Colonic mucosa (tissue), 4 donors: ENCODE data around the gene LRRC37A3. TPM values are rescaled to one million over a fixed set of nuclear protein-coding genes. Genes with fewer than 3 reads are reported as not detected.
A peak's percentile ranks its signal among the peaks of the same experiment; 100 is the strongest.
"Not testable (repeated sequence)": the region's sequence is repeated elsewhere in the genome, so short reads cannot be mapped to it uniquely, and the experiment has no call there.

Experiments used
- DNase-seq: peaks from one replicate; pipeline ENCODE4 v3.0.0-alpha.2; 2020
- H3K27ac ChIP-seq: fragments of 200-600 bp; one replicate; pipeline ENCODE4 v1.8.0; 2021
- H3K27me3 ChIP-seq: fragments of 200-600 bp; one replicate; pipeline ENCODE4 v1.8.0; 2021
- H3K36me3 ChIP-seq: fragments of 200-600 bp; one replicate; pipeline ENCODE4 v1.8.0; 2021
- H3K4me1 ChIP-seq: fragments of 200-600 bp; one replicate; pipeline ENCODE4 v1.8.0; 2021; ENCODE audit warnings: mild to moderate bottlenecking
- H3K4me3 ChIP-seq: fragments of 200-600 bp; one replicate; pipeline ENCODE4 v1.8.0; 2021
- H3K9ac ChIP-seq, 2 donors: one replicate each; pipeline ENCODE4 v1.7.0; 2013; ENCODE audit warnings: control low read depth in 2 of 2, low read depth in 2 of 2, low read length in 2 of 2
- H3K9me3 ChIP-seq: fragments of 200-600 bp; one replicate; pipeline ENCODE4 v1.8.0; 2021
- intact Hi-C: fragments of 100-400 bp; cut with DNase I; formaldehyde crosslinking; loops from one replicate; pipeline ENCODE4 v1.14.1; 2022
- total RNA-seq, 2 donors: library from RNA; stranded (reverse); fragmentation: NEBNext Ultra II Directional in 1 of 2; extraction: Animal tissue kit (Norgen Biotek cat#: 25700) in 1 of 2; gene quantifications; one replicate each; pipeline ENCODE4 v1.2.1, GENCODE V29; 2021
- TF ChIP-seq, protein P1 (sequence below): fragments of 200-600 bp; IDR thresholded peaks from one replicate; pipeline ENCODE4 v1.8.0; 2022; ENCODE audit warnings: antibody characterized with exemption, mild to moderate bottlenecking
- donor health status: healthy.
- donor health status: DM: no; HTN: no; CAD: no.
- donor health status: DM: no; HTN: no; CAD: no.

Gene LRRC37A3
- 10 to 100 TPM in 1 of 2 donors, 1 to 10 TPM in 1; 5.7 to 17.3 TPM for total RNA-seq

DNA sequence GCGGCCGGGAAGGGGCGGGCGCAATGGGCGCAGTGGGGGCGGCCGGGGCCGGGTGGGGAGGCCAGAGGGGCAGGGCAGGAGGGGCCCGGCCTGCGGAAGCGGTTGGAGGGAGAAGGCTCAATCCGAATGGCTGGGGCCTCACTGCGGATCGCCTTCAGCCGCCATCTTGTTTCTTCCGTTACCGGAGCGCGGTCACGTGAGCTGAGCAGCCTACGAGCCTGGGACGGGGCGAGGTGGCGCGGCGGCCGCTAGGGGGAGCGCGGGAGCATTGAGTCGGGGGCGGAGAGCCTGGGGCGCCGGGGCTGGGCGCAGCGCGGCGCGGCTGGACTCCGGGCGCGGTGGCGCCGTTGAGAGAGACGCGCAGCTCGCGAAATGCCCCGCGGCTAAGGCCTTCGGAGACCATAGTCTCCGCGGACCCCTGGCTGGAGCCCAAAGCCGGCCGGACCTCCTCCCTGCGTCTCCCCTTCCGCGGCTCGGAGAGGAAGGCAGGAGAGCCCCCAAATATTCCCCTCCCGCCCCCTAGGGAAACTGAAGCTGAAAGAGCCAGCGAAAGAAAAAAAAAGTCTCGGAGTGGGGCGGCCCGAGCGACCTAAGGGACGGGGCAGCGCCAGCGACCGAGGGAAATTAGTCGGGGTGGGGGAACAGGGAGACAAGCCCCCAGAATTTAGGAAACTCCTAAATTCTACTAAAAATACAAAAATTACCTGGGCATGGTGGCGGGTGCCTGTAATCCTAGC, at the start of gene LRRC37A3:
TSS of gene LRRC37A3 (minus strand) at position 190 of the 737 bp plus-strand sequence. CDS start 22,221 bp downstream, outside the sequence.
- H3K4me1 ChIP-seq, H3K36me3 ChIP-seq, intact Hi-C loops, H3K27me3 ChIP-seq, H3K9me3 ChIP-seq: not testable (repeated sequence)
- TF ChIP-seq, protein P1, sequence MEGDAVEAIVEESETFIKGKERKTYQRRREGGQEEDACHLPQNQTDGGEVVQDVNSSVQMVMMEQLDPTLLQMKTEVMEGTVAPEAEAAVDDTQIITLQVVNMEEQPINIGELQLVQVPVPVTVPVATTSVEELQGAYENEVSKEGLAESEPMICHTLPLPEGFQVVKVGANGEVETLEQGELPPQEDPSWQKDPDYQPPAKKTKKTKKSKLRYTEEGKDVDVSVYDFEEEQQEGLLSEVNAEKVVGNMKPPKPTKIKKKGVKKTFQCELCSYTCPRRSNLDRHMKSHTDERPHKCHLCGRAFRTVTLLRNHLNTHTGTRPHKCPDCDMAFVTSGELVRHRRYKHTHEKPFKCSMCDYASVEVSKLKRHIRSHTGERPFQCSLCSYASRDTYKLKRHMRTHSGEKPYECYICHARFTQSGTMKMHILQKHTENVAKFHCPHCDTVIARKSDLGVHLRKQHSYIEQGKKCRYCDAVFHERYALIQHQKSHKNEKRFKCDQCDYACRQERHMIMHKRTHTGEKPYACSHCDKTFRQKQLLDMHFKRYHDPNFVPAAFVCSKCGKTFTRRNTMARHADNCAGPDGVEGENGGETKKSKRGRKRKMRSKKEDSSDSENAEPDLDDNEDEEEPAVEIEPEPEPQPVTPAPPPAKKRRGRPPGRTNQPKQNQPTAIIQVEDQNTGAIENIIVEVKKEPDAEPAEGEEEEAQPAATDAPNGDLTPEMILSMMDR = peak; percentile 95
- peak; percentile 100 for DNase-seq
- Histone ChIP-seq H3K4me3 (peak within 1 kb of the TSS; percentile 57), H3K9ac (peak within 1 kb of the TSS; percentile 26 to 86), H3K27ac (peak within 1 kb of the TSS; percentile 93)

DNA sequence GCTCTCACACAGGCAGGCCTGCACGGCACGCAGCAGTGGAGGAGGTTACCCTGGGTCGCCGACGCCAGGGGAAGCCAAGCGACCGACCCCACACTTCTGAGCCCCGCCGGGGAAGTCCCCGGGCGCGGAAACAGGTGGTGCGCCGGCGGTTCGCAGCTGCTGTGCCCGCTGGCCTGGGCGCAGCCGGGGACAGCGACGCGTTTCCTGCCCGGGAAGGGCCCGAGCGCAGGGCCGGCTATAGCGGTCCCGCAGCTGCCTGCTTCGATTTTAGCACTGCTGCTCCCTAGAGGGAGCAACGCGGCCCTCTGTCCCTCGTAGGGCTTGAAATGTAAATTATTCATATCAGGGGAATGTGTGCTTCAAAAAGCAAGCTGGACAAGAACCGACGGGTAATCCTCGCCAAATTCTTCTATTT, 46.6 kb upstream of the LRRC37A3 start:
- H3K9ac ChIP-seq = peak overlapping the region; percentile 29 to 46
- peak overlapping the region; percentile 36 for H3K27ac ChIP-seq
- H3K27me3 ChIP-seq, intact Hi-C loops, H3K4me1 ChIP-seq, H3K36me3 ChIP-seq, H3K9me3 ChIP-seq: not testable (repeated sequence)
- DNase-seq = peak; percentile 63
- peak overlapping the region; percentile 11 for H3K4me3 ChIP-seq

DNA sequence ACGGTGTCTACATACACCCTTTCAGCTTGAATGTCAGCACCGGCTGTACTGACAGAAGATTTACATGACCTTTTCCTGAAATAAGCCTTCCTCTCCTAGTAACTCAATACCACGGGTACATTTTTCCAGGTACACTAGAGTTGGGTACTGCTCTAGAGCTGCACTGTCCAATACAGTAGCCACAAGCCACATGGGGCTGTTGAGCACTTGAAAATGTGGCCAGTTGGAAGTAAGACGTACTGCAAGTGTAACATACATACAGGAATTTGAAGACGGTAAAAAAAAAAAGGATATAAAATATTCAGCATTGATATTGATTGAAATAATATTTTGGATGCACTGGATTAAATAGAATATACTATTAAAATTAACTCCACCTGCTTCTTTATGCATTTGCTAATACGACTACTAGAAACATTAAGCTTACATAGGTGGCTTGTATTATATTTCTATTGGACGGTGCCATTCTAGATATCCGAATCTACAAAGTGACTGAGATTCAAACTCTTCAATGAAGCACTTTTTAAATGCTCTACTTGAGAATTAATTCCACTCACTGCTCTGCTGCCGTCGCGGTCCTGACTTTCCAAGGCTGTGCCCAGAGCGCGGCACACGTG, 46.1 kb upstream of the LRRC37A3 start:
- Histone ChIP-seq H3K27ac (peak overlapping the region; percentile 36), H3K4me3 (peak overlapping the region; percentile 11), H3K9ac (peak overlapping the region in 1 of 2 donors; percentile 29)
- H3K4me1 ChIP-seq, DNase-seq, H3K9me3 ChIP-seq, intact Hi-C loops, H3K36me3 ChIP-seq, H3K27me3 ChIP-seq: not testable (repeated sequence)

DNA sequence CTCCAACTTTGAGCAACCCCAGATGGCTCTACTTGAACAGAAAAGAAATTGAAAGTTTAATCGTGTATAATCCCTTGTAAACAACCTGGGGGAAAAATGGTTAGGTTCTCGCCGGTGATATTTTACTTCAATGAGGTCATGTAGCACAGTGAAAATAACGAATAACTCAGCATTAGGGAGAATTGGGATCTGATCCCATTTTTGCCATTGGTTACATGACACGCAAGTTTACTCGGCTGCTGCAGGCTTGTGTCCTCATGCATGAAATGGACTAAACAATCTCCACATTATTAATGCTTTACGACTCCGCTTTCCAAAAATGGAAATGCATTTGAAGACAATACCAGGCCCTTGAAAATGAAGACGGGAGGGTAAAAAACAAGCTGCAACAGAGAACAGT, 45.5 kb upstream of the LRRC37A3 start:
- intact Hi-C loops = no loop called here

DNA sequence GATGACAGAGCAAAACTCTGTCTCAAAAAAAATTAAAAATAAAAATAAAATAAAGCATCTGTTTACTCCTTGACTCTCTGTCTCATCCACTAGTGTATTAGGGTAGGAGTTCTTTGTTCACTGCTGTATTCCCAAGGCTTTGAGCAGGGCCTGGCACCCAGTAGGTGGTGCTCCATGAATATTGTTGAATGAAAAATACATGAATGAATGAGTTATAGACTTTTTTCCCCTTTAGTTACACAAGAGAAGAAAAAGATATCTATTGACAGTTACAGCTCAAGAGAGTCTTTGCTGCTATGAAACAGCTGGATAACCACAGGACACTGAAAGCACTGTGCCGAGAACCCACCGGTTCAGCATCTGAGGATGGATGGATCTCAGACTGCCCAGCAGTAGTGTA, 44.5 kb upstream of the LRRC37A3 start:
- H3K36me3 ChIP-seq, H3K9ac ChIP-seq, DNase-seq, H3K27ac ChIP-seq, intact Hi-C loops, H3K9me3 ChIP-seq, H3K4me3 ChIP-seq, H3K4me1 ChIP-seq, H3K27me3 ChIP-seq: not testable (repeated sequence)

More for the DNA sequence above, 45.5 kb upstream of the LRRC37A3 start:
- no peak overlapping the region for H3K9ac ChIP-seq
- no peaks in the 10 kb centered on the region for H3K36me3 ChIP-seq
- no peak for DNase-seq
- H3K27ac ChIP-seq = no peak overlapping the region
- H3K9me3 ChIP-seq = no peaks in the 10 kb centered on the region
- H3K4me1 ChIP-seq = peaks cover 3% of the 10 kb centered on the region
- H3K4me3 ChIP-seq = no peak overlapping the region
- H3K27me3 ChIP-seq = no peaks in the 10 kb centered on the region
- TF ChIP-seq, protein P1 = no peak

DNA sequence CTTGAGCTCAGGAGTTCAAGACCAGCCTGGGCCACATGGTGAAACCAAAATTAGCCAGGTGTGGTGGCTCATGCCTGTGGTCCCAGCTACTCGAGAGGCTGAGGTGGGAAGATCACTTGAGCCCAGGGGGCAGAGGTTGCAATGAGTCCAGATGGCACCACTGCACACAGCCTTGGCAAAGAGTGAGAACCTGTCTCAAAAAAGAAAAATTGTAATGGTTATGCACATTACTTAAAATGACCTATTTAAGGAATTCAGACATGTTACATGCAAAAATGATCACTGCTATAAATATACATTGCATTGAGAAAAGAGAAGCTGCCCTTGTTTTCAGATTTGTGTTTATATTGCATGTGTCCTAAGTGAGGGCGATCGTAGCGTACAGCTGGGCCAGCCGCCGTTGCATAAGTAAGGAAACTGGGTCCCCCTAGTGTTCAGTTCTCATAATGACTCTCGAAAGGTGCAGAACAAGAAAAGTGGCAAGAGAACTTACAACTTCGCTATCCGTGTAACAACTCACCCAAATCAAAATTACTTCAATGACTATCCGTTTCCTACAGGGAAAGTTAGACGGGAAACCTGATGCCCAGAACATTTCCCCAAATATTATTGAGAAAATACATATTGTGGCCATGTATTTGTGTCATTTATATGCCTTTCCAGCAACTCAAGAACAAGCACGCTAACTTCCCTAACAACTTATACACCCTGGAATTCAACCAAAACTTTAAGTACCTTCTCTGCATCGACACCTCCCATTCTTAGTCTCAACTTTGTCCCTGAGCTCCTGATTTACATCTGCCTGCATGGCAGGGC, 42.5 kb upstream of the LRRC37A3 start:
- H3K36me3 ChIP-seq, H3K9me3 ChIP-seq, H3K27me3 ChIP-seq, intact Hi-C loops, H3K27ac ChIP-seq, H3K4me3 ChIP-seq, H3K4me1 ChIP-seq: not testable (repeated sequence)
- TF ChIP-seq, protein P1 = peak; percentile 72
- peak; percentile 86 for DNase-seq
- H3K9ac ChIP-seq = peak overlapping the region in 1 of 2 donors; percentile 24
